Urinary bladder (tissue), 4 donors: Measurements from ENCODE around the gene TECPR1. TPM values are rescaled to one million over a fixed set of nuclear protein-coding genes. Genes with fewer than 3 reads are reported as not detected.

Experiments used
- DNase-seq: peaks from one replicate; pipeline ENCODE4 v3.0.0-alpha.2; 2015; ENCODE audit errors: extremely low spot score
- H3K27ac ChIP-seq: one replicate; pipeline ENCODE4 v1.5.1; 2013; ENCODE audit warnings: low read depth, mild to moderate bottlenecking, moderate library complexity
- H3K36me3 ChIP-seq: one replicate; pipeline ENCODE4 v1.6.1; 2013; ENCODE audit warnings: mild to moderate bottlenecking, moderate library complexity; ENCODE audit not compliant: insufficient read depth
- H3K4me1 ChIP-seq: one replicate; pipeline ENCODE4 v1.6.1; 2013; ENCODE audit warnings: mild to moderate bottlenecking, moderate library complexity; ENCODE audit not compliant: insufficient read depth
- H3K4me3 ChIP-seq: one replicate; pipeline ENCODE4 v1.5.1; 2013; ENCODE audit warnings: low read depth, low read length
- WGBS: extraction: QIAGEN DNeasy Blood & Tissue Kit; methylation state at CpG from one replicate; pipeline ENCODE4 v1.1.7; 2013; 5-methylcytosine and 5-hydroxymethylcytosine counted together
- polyA plus RNA-seq: library from polyadenylated mRNA; stranded (reverse); fragments of 200-250 nt; gene quantifications from one replicate; pipeline ENCODE4 v1.2.3, GENCODE V29; 2013
- total RNA-seq: library from RNA; depleted of rRNA; stranded (reverse); fragments of >200 nt; gene quantifications from one replicate; pipeline ENCODE4 v1.2.3, GENCODE V29; 2014
- donor health status: healthy with polysubstance abuse.
- donor health status: healthy.

The TECPR1 gene
- total and polyA plus RNA-seq, 2 donors, result 9.0 to 14.2 TPM

- DNase-seq, result no peak
- 3% methylated on average over 36 of the region's 45 CpGs for WGBS
- Histone ChIP-seq H3K4me1 (no peaks in the 10 kb centered on the region), H3K36me3 (peaks cover 2% of the 10 kb centered on the region), H3K27ac (no peak within 1 kb of the TSS), H3K4me3 (peak within 1 kb of the TSS; percentile 36)
Measured at GRCh38 chr7:98211221-98211675, 40.8 kb downstream of the TECPR1 start, which contains the start of gene BHLHA15. Gene BHLHA15 (plus strand): TSS chr7:98211439. CDS start chr7:98212310, 871 bp downstream.

GRCh38 chr7:98210513-98211220 is 41.4 kb downstream of the TECPR1 start:
- DNase-seq, result no peak
- H3K27ac ChIP-seq, result no peak overlapping the region
- H3K4me3 ChIP-seq, result peak overlapping the region; percentile 36
- peaks cover 3% of the 10 kb centered on the region for H3K36me3 ChIP-seq
- H3K4me1 ChIP-seq, result no peaks in the 10 kb centered on the region
- 5% methylated on average over 48 of the region's 49 CpGs for WGBS

GRCh38 chr7:98209166-98209920 is 42.7 kb downstream of the TECPR1 start:
- 93% methylated on average over 17 of the region's 17 CpGs for WGBS
- no peak overlapping the region for H3K4me3 ChIP-seq
- H3K36me3 ChIP-seq, result peaks cover 8% of the 10 kb centered on the region
- DNase-seq, result no peak
- no peaks in the 10 kb centered on the region for H3K4me1 ChIP-seq
- H3K27ac ChIP-seq, result no peak overlapping the region

GRCh38 chr7:98206451-98207330 is 45.3 kb downstream of the TECPR1 start:
- DNase-seq, result no peak
- WGBS, result 92% methylated on average over 47 of the region's 47 CpGs
- H3K36me3 ChIP-seq, result peaks cover 8% of the 10 kb centered on the region

GRCh38 chr7:98205162-98205845 is 46.7 kb downstream of the TECPR1 start:
- Histone ChIP-seq H3K27ac (no peak overlapping the region), H3K4me1 (no peaks in the 10 kb centered on the region), H3K36me3 (peaks cover 8% of the 10 kb centered on the region), H3K4me3 (no peak overlapping the region)
- WGBS, result 96% methylated on average over 47 of the region's 47 CpGs
- DNase-seq, result no peak

More at GRCh38 chr7:98206451-98207330, 45.3 kb downstream of the TECPR1 start:
- no peak overlapping the region for H3K4me3 ChIP-seq
- no peak overlapping the region for H3K27ac ChIP-seq
- H3K4me1 ChIP-seq, result no peaks in the 10 kb centered on the region

GRCh38 chr7:98204670-98205069 is 47.4 kb downstream of the TECPR1 start:
- 95% methylated on average over 11 of the region's 11 CpGs for WGBS
- peaks cover 8% of the 10 kb centered on the region for H3K36me3 ChIP-seq

GRCh38 chr7:98203964-98204605 is 47.9 kb downstream of the TECPR1 start:
- H3K4me1 ChIP-seq, result no peaks in the 10 kb centered on the region
- H3K27ac ChIP-seq, result no peak overlapping the region
- H3K36me3 ChIP-seq, result peaks cover 8% of the 10 kb centered on the region
- H3K4me3 ChIP-seq, result no peak overlapping the region
- DNase-seq, result no peak
- WGBS, result 97% methylated on average over 18 of the region's 18 CpGs

More at GRCh38 chr7:98204670-98205069, 47.4 kb downstream of the TECPR1 start:
- Histone ChIP-seq H3K4me3 (no peak overlapping the region), H3K27ac (no peak overlapping the region), H3K4me1 (no peaks in the 10 kb centered on the region)
- DNase-seq, result no peak

- WGBS, result 95% methylated on average over 28 of the region's 28 CpGs
- H3K36me3 ChIP-seq, result peaks cover 8% of the 10 kb centered on the region
Measured at GRCh38 chr7:98203261-98203963, 48.6 kb downstream of the TECPR1 start.

GRCh38 chr7:98202367-98203195 is 49.5 kb downstream of the TECPR1 start:
- no peak overlapping the region for H3K27ac ChIP-seq
- H3K4me3 ChIP-seq, result no peak overlapping the region
- DNase-seq, result no peak
- WGBS, result 82% methylated on average over 15 of the region's 15 CpGs
- H3K36me3 ChIP-seq, result peaks cover 7% of the 10 kb centered on the region
- no peaks in the 10 kb centered on the region for H3K4me1 ChIP-seq

More at GRCh38 chr7:98203261-98203963, 48.6 kb downstream of the TECPR1 start:
- H3K4me3 ChIP-seq, result no peak overlapping the region
- no peaks in the 10 kb centered on the region for H3K4me1 ChIP-seq
- no peak for DNase-seq
- no peak overlapping the region for H3K27ac ChIP-seq

GRCh38 chr7:98200364-98200763 is 51.7 kb downstream of the TECPR1 start:
- no peak for DNase-seq
- H3K4me3 ChIP-seq, result no peak overlapping the region
- H3K36me3 ChIP-seq, result peaks cover 3% of the 10 kb centered on the region
- no peaks in the 10 kb centered on the region for H3K4me1 ChIP-seq
- H3K27ac ChIP-seq, result no peak overlapping the region
- 91% methylated on average over 6 of the region's 6 CpGs for WGBS

GRCh38 chr7:98199131-98199530 is 52.9 kb downstream of the TECPR1 start:
- H3K27ac ChIP-seq, result no peak overlapping the region
- no peaks in the 10 kb centered on the region for H3K4me1 ChIP-seq
- DNase-seq, result no peak
- 92% methylated on average over 5 of the region's 5 CpGs for WGBS
- H3K4me3 ChIP-seq, result no peak overlapping the region
- H3K36me3 ChIP-seq, result no peaks in the 10 kb centered on the region
